ENCODE measurements around the gene EPB41. TPM values are rescaled to one million over a fixed set of nuclear protein-coding genes. Genes with fewer than 3 reads are reported as not detected.

Gene EPB41
- total RNA-seq, 5 donors from 2014 or later (not counting 1 experiment from before 2014, with no cell fraction given), result 199 to 257 (median 241) TPM

GRCh38 chr1:28885977-28886730 lies 28.2 kb upstream of the EPB41 start:
- peaks cover 30 to 66% of the 10 kb centered on the region in 2 experiments for H3K4me1 ChIP-seq (ENCODE audit: control insufficient read depth in 1 of 2, extremely low read depth in 1 of 2, insufficient read depth in 2 of 2, low read length in 2 of 2)
- no peaks in the 10 kb centered on the region for H3K27me3 Mint-ChIP-seq
- peak in 1 of 35 experiments; percentile 28 for DNase-seq

DNA sequence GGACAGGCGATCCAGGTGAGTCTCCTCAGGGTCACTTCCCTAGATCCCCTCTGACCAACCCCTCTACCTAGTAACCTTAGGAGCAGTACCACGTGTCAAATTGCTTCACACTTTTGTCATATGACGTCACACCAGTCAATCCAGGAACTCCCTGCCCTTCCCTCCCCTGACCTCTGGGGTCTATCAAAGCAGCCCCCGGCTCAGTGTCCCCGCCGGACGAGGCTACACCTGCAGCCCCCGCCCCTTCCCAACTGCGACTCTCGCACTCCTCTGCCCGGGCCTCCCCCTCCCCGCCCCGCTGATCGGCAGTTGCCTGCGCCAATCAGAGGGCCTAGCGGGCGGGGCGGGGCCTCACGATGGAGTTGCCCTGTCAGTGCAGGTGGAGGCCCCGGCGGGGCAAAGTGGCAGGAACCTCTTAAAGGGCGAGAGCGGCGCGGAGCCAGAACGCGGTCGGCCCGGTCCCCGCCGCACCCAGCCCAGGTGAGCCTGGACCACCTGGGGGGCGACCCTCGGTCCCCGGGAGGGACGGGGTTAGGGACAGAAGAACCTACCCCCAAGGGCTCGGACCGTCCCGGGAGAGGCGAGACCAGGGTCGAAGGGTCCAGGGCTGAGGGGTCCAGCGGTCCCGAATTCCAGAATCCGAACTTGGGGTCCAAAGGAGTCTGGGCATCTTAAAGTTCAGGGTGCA lies 27.5 kb upstream of the EPB41 start:
- Mint-ChIP-seq H3K4me1 (peaks cover 60 to 65% (median 61%) of the 10 kb centered on the region in 3 donors), H3K9me3 (no peaks in the 10 kb centered on the region), H3K27me3 (no peaks in the 10 kb centered on the region), H3K4me3 (peak overlapping the region; percentile 75 to 92 (median 85)), H3K27ac (peak overlapping the region; percentile 71 to 83), H3K36me3 (no peaks in the 10 kb centered on the region)
- no peaks in the 10 kb centered on the region for H3K9me3 ChIP-seq
- 0% methylated on average over 27 of the region's 43 CpGs for WGBS (ENCODE audit: insufficient coverage)
- H3K27ac ChIP-seq (ENCODE audit: low read length), result peak overlapping the region; percentile 68
- CTCF ChIA-PET, result interaction anchor here in 1 of 2 donors (0.6 kb wide), 1 partner anchor 133 kb away, joined by 13 read pairs; no protein-coding TSS in a partner anchor
- ATAC-seq (replicated peaks in 1 of 4) (peak; percentile 75 to 79 (median 76)), DNase-seq (peak; percentile 82 to 93 (median 88))
- no peaks in the 10 kb centered on the region for H3K36me3 ChIP-seq (ENCODE audit: control insufficient read depth in 2 of 2, extremely low read depth in 1 of 2, insufficient read depth in 1 of 2, low read length in 1 of 2)
- H3K4me3 ChIP-seq (ENCODE audit: control insufficient read depth in 1 of 2, extremely low read depth in 1 of 2, low read length in 1 of 2), result peak overlapping the region; percentile 88 to 97
- H3K4me1 ChIP-seq (ENCODE audit: control insufficient read depth in 1 of 2, extremely low read depth in 1 of 2, insufficient read depth in 2 of 2, low read length in 2 of 2), result peaks cover 29 to 63% of the 10 kb centered on the region in 2 experiments
- no peaks in the 10 kb centered on the region for H3K27me3 ChIP-seq (replicated peaks in 1 of 2; ENCODE audit: control insufficient read depth in 2 of 2, extremely low read depth in 1 of 2, insufficient read depth in 2 of 2, low read length in 1 of 2)
- POLR2A ChIA-PET, result interaction anchor here in 1 of 2 donors (0.5 kb wide), 1 partner anchor 241 kb away, joined by 3 read pairs; no protein-coding TSS in a partner anchor

More at GRCh38 chr1:28885977-28886730, 28.2 kb upstream of the EPB41 start:
- WGBS (ENCODE audit: insufficient coverage), result 76% methylated on average over 10 of the region's 17 CpGs
- no peak for ATAC-seq (replicated peaks in 1 of 4)
- H3K27ac ChIP-seq (ENCODE audit: low read length), result peak overlapping the region; percentile 68
- Mint-ChIP-seq H3K4me3 (peak overlapping the region; percentile 75 to 92 (median 85)), H3K27ac (peak overlapping the region; percentile 71 to 83), H3K4me1 (peaks cover 62 to 66% (median 63%) of the 10 kb centered on the region in 3 donors), H3K9me3 (no peaks in the 10 kb centered on the region), H3K36me3 (no peaks in the 10 kb centered on the region)
- no peaks in the 10 kb centered on the region for H3K36me3 ChIP-seq (ENCODE audit: control insufficient read depth in 2 of 2, extremely low read depth in 1 of 2, insufficient read depth in 1 of 2, low read length in 1 of 2)
- ChIA-PET POLR2A (interaction anchor here in 1 of 2 donors (0.5 to 0.6 kb wide), 2 partner anchors 238 to 240 kb away, joined by 3 to 5 read pairs; partner anchors contain the start of gene RNU11), CTCF (interaction anchor here (0.6 to 3.0 kb wide), 2 partner anchors 132 to 148 kb away, joined by 13 to 59 read pairs; no protein-coding TSS in a partner anchor)
- peak overlapping the region in 1 of 2 donors; percentile 97 for H3K4me3 ChIP-seq (ENCODE audit: control insufficient read depth in 1 of 2, extremely low read depth in 1 of 2, low read length in 1 of 2)
- H3K27me3 ChIP-seq (replicated peaks in 1 of 2; ENCODE audit: control insufficient read depth in 2 of 2, extremely low read depth in 1 of 2, insufficient read depth in 2 of 2, low read length in 1 of 2), result no peaks in the 10 kb centered on the region
- no peaks in the 10 kb centered on the region for H3K9me3 ChIP-seq

DNA sequence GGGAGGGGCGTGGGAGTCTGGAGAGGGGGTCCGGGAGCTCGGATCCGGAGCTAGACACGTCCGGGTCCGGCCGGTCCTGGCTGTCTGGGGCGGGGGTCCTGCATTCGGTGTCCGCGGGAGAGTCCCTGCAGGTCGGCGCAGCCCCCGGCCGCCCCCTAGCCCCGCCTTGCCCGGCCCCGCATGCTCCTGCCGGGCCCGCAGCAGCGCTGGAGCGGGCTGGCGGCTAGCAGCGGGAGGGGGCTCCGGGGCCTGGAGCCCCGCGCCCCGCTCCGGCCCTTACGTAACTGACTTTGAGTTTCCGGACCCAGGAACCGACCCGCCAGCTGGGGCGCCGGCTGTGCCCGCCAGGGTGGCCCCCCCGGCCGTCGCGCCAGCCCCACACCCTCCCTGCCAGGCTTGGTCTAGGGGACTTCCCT lies 26.9 kb upstream of the EPB41 start:
- ChIA-PET POLR2A (no interaction called here), CTCF (interaction anchor here in 1 of 2 donors (0.6 to 0.7 kb wide), 2 partner anchors 41 to 113 kb away, joined by 3 to 4 read pairs; no protein-coding TSS in a partner anchor)
- DNase-seq (peak in 32 of 35 experiments; percentile 16 to 78 (median 42)), ATAC-seq (replicated peaks in 1 of 4) (peak; percentile 3 to 15 (median 10))
- Histone ChIP-seq H3K4me3 (ENCODE audit: control insufficient read depth in 1 of 2, extremely low read depth in 1 of 2, low read length in 1 of 2) (peak overlapping the region; percentile 88 to 97), H3K27me3 (replicated peaks in 1 of 2; ENCODE audit: control insufficient read depth in 2 of 2, extremely low read depth in 1 of 2, insufficient read depth in 2 of 2, low read length in 1 of 2) (no peaks in the 10 kb centered on the region), H3K27ac (ENCODE audit: low read length) (peak overlapping the region; percentile 75), H3K9me3 (no peaks in the 10 kb centered on the region), H3K4me1 (ENCODE audit: control insufficient read depth in 1 of 2, extremely low read depth in 1 of 2, insufficient read depth in 2 of 2, low read length in 2 of 2) (peaks cover 28 to 58% of the 10 kb centered on the region in 2 experiments), H3K36me3 (ENCODE audit: control insufficient read depth in 2 of 2, extremely low read depth in 1 of 2, insufficient read depth in 1 of 2, low read length in 1 of 2) (no peaks in the 10 kb centered on the region)
- H3K36me3 Mint-ChIP-seq, result peaks cover 4% of the 10 kb centered on the region
- no peaks in the 10 kb centered on the region for H3K27me3 Mint-ChIP-seq
- WGBS (ENCODE audit: insufficient coverage), result under 1% methylated on average over 41 of the region's 41 CpGs
- peak overlapping the region; percentile 84 to 94 (median 92) for H3K4me3 Mint-ChIP-seq
- H3K9me3 Mint-ChIP-seq, result no peaks in the 10 kb centered on the region
- peak overlapping the region; percentile 82 to 91 for H3K27ac Mint-ChIP-seq
- peaks cover 54 to 62% (median 56%) of the 10 kb centered on the region in 3 donors for H3K4me1 Mint-ChIP-seq

DNA sequence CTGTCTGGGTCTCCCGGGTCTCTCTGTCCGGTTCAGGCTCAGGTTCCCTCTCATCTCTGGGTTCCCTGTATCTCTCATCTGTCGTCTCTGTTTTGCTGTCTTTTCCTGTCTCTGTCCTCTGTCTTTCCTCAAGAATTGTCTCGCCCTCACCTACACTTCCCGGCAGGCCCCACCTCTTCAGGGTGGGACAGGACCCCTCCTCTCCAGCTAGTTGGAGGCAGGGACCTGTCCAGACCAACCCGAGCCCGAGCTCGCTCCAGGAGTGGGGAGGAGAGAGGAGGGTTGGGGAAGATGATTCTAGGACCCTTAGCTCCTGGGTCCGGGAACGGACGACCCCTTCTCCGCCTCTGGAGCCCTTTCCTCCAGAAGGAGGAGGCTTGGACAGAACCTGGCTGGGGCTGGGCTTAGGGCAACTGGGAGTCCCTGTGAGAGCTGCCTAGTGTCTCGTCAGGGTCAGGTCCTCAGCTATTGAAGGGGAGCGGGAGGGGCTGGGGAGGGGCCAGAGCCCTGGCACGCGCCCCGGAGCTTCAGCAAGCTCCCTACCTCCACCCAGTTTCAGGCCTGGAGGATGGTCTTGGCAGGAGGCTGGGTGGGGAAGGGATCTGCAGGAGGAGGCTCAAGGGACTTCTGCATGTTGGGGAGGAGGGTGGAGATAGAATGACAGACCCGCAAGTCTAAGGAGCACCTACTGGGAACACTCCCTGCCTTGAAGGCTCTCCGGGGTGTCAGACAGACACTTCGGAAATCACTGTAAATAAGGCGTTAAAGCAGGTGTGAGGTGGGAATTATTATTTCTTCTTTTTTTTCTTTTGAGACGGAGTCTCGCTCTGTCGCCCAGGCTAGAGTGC lies 26.3 kb upstream of the EPB41 start:
- Histone ChIP-seq H3K4me1 (ENCODE audit: control insufficient read depth in 1 of 2, extremely low read depth in 1 of 2, insufficient read depth in 2 of 2, low read length in 2 of 2) (peaks cover 28 to 56% of the 10 kb centered on the region in 2 experiments), H3K27ac (ENCODE audit: low read length) (peak overlapping the region; percentile 75), H3K4me3 (ENCODE audit: control insufficient read depth in 1 of 2, extremely low read depth in 1 of 2, low read length in 1 of 2) (peak overlapping the region; percentile 88 to 97), H3K36me3 (ENCODE audit: control insufficient read depth in 2 of 2, extremely low read depth in 1 of 2, insufficient read depth in 1 of 2, low read length in 1 of 2) (peaks cover 0 to 1% of the 10 kb centered on the region in 2 donors), H3K9me3 (no peaks in the 10 kb centered on the region), H3K27me3 (replicated peaks in 1 of 2; ENCODE audit: control insufficient read depth in 2 of 2, extremely low read depth in 1 of 2, insufficient read depth in 2 of 2, low read length in 1 of 2) (no peaks in the 10 kb centered on the region)
- CTCF ChIA-PET, result interaction anchor here in 1 of 2 donors (0.6 to 0.7 kb wide), 2 partner anchors 42 to 113 kb away, joined by 3 to 4 read pairs; no protein-coding TSS in a partner anchor
- POLR2A ChIA-PET, result no interaction called here
- peaks cover 4% of the 10 kb centered on the region for H3K36me3 Mint-ChIP-seq
- H3K27me3 Mint-ChIP-seq, result no peaks in the 10 kb centered on the region
- WGBS (ENCODE audit: insufficient coverage), result 56% methylated on average over 8 of the region's 24 CpGs
- no peak for ATAC-seq (replicated peaks in 1 of 4)
- peak overlapping the region; percentile 84 to 94 (median 92) for H3K4me3 Mint-ChIP-seq
- DNase-seq, result no peak
- peaks cover 54 to 61% (median 54%) of the 10 kb centered on the region in 3 donors for H3K4me1 Mint-ChIP-seq
- H3K27ac Mint-ChIP-seq, result peak overlapping the region; percentile 82 to 91
- H3K9me3 Mint-ChIP-seq, result no peaks in the 10 kb centered on the region

- 98% methylated on average over 7 of the region's 7 CpGs for WGBS (ENCODE audit: insufficient coverage)
- ATAC-seq (replicated peaks in 1 of 4), result no peak
- H3K36me3 Mint-ChIP-seq, result peaks cover 4% of the 10 kb centered on the region
- no peak overlapping the region for H3K27ac ChIP-seq (ENCODE audit: low read length)
- DNase-seq, result no peak
- CTCF ChIA-PET, result no interaction called here
- peaks cover 26 to 49% of the 10 kb centered on the region in 2 experiments for H3K4me1 ChIP-seq (ENCODE audit: control insufficient read depth in 1 of 2, extremely low read depth in 1 of 2, insufficient read depth in 2 of 2, low read length in 2 of 2)
- H3K4me3 Mint-ChIP-seq, result peak overlapping the region; percentile 84 to 94 (median 92)
- no peaks in the 10 kb centered on the region for H3K9me3 ChIP-seq
- H3K36me3 ChIP-seq (ENCODE audit: control insufficient read depth in 2 of 2, extremely low read depth in 1 of 2, insufficient read depth in 1 of 2, low read length in 1 of 2), result peaks cover 3 to 4% of the 10 kb centered on the region in 2 donors
- H3K4me1 Mint-ChIP-seq, result peaks cover 55 to 62% (median 57%) of the 10 kb centered on the region in 3 donors
- no peaks in the 10 kb centered on the region for H3K27me3 ChIP-seq (replicated peaks in 1 of 2; ENCODE audit: control insufficient read depth in 2 of 2, extremely low read depth in 1 of 2, insufficient read depth in 2 of 2, low read length in 1 of 2)
- peak overlapping the region; percentile 31 to 39 for H3K27ac Mint-ChIP-seq
- no peaks in the 10 kb centered on the region for H3K9me3 Mint-ChIP-seq
- POLR2A ChIA-PET, result no interaction called here
- H3K4me3 ChIP-seq (ENCODE audit: control insufficient read depth in 1 of 2, extremely low read depth in 1 of 2, low read length in 1 of 2), result no peak overlapping the region
- no peaks in the 10 kb centered on the region for H3K27me3 Mint-ChIP-seq
Measured at GRCh38 chr1:28888915-28889314, 25.5 kb upstream of the EPB41 start.
